ENCODE measurements around the gene THOC6. TPM values are rescaled to one million over a fixed set of nuclear protein-coding genes. Genes with fewer than 3 reads are reported as not detected.

The THOC6 gene
- total and polyA plus RNA-seq, 2 donors (not counting 3 experiments of a cell fraction or from before 2014, with no cell fraction given): 23.9 to 39.3 TPM

DNA sequence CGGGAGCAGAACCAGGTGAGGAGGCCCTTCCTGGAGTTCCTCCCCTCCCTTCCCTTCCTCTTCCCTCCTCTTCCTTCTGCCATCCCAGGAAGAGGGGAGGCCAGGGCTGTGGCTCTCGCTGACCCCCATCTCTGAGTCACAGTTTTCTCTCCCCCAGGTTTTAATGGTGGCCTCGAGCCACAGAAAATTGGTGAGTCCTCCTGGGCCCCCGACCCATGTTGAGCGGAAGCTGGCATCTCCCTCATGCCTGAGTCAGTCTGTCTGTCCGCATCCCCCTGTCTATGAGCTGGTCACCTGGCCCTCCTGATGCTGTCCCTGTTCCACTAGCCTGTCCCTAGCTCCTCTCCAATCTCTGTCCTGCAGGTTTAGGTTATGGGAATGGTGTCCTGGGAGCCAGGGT lies 23.9 kb upstream of the THOC6 start:
- intact Hi-C loops (cut with micrococcal nuclease) (no loop called here), dilution Hi-C loops (cut with MboI; ENCODE audit: extremely low pct_ligation_motif_present, low sequenced_read_pairs) (no loop called here)
- CTCF ChIA-PET: interaction anchor here (2.2 to 2.5 kb wide), 2 partner anchors 28 to 32 kb away, joined by 12 to 13 read pairs; no protein-coding TSS in a partner anchor
- H3K4me3 ChIP-seq (replicated peaks in 1 of 3; ENCODE audit: insufficient read depth in 1 of 3, low read depth in 1 of 3, low read length in 3 of 3): no peak overlapping the region
- no peak overlapping the region for H3K27ac ChIP-seq (ENCODE audit: insufficient read depth, low read depth, low read length)
- H3K9me1 ChIP-seq (replicated peaks; ENCODE audit: control insufficient read depth, extremely low read depth, insufficient read depth, low read length): no peaks in the 10 kb centered on the region
- no peak overlapping the region for H3K4me2 ChIP-seq (ENCODE audit: insufficient read depth, low read length)
- BruUV-seq (replicated peaks): no TSS peak
- no peak for FAIRE-seq
- no peaks in the 10 kb centered on the region for H3K27me3 ChIP-seq (ENCODE audit: control insufficient read depth in 2 of 2, insufficient read depth in 2 of 2, low read length in 2 of 2)
- H3K36me3 ChIP-seq (ENCODE audit: control insufficient read depth in 2 of 2, extremely low read depth in 1 of 2, insufficient read depth in 2 of 2, low read length in 2 of 2): no peaks in the 10 kb centered on the region
- no peaks in the 10 kb centered on the region for H3K79me2 ChIP-seq (ENCODE audit: control insufficient read depth, insufficient read depth, low read length)
- H2AFZ ChIP-seq (ENCODE audit: low read depth, low read length): no peak overlapping the region
- peaks cover 2% of the 10 kb centered on the region for H3K4me1 ChIP-seq (ENCODE audit: control insufficient read depth, extremely low read depth, insufficient read depth, low read length)
- DNase-seq (ENCODE audit: low read depth, low spot score): no peak
- no peak for TF ChIP-seq MYC (IDR thresholded peaks at IDR 0.05; ENCODE audit: low read depth, low read length)
- TF ChIP-seq EZH2 (IDR thresholded peaks at IDR 0.05; ENCODE audit: borderline replicate concordance, low read depth, low read length, severe bottlenecking): no peak
- no peak for TF ChIP-seq POLR2A (IDR thresholded peaks at IDR 0.05; ENCODE audit: low read depth, low read length)
- TF ChIP-seq FOS (IDR thresholded peaks at IDR 0.05; ENCODE audit: borderline replicate concordance, insufficient read depth, low read length): no peak
- no peak for TF ChIP-seq POLR2AphosphoS5 (IDR thresholded peaks at IDR 0.05; ENCODE audit: insufficient read depth, low read depth, low read length)
- no peak for TF ChIP-seq JUN (IDR thresholded peaks at IDR 0.05; ENCODE audit: borderline replicate concordance, insufficient read depth, insufficient read length, low read depth)
- TF ChIP-seq, protein P1, sequence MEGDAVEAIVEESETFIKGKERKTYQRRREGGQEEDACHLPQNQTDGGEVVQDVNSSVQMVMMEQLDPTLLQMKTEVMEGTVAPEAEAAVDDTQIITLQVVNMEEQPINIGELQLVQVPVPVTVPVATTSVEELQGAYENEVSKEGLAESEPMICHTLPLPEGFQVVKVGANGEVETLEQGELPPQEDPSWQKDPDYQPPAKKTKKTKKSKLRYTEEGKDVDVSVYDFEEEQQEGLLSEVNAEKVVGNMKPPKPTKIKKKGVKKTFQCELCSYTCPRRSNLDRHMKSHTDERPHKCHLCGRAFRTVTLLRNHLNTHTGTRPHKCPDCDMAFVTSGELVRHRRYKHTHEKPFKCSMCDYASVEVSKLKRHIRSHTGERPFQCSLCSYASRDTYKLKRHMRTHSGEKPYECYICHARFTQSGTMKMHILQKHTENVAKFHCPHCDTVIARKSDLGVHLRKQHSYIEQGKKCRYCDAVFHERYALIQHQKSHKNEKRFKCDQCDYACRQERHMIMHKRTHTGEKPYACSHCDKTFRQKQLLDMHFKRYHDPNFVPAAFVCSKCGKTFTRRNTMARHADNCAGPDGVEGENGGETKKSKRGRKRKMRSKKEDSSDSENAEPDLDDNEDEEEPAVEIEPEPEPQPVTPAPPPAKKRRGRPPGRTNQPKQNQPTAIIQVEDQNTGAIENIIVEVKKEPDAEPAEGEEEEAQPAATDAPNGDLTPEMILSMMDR (IDR thresholded peaks at IDR 0.05; ENCODE audit: extremely low read depth in 1 of 2, insufficient read depth in 1 of 2, low read depth in 1 of 2, low read length in 2 of 2): no peak
- no peak for TF ChIP-seq GATA2 (IDR thresholded peaks at IDR 0.05; ENCODE audit: insufficient read depth, insufficient read length, low read depth, low read length)
- TF ChIP-seq, protein P2, sequence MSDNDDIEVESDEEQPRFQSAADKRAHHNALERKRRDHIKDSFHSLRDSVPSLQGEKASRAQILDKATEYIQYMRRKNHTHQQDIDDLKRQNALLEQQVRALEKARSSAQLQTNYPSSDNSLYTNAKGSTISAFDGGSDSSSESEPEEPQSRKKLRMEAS (IDR thresholded peaks at IDR 0.05; ENCODE audit: insufficient read depth, insufficient read length): no peak
- no peaks in the 10 kb centered on the region for H4K20me1 ChIP-seq (replicated peaks; ENCODE audit: control insufficient read depth, extremely low read depth, insufficient read depth, low read length)
- no peak overlapping the region for H3K9ac ChIP-seq (replicated peaks; ENCODE audit: extremely low read depth, insufficient read depth, low read length)
- H3K9me3 ChIP-seq (replicated peaks; ENCODE audit: control insufficient read depth, insufficient read depth, low read length): no peaks in the 10 kb centered on the region
- POLR2A ChIA-PET: interaction anchor here (0.5 kb wide), 1 partner anchor 48 kb away, joined by 3 read pairs; no protein-coding TSS in a partner anchor

Measured in endothelial cell of umbilical vein (primary cell).